ENCODE data around the gene ZBTB20.

GRCh38 chr3:114626751-114627150 is 520.3 kb downstream of the ZBTB20 start:
- TF ChIP-seq CTCF (IDR thresholded peaks at IDR 0.05) (no peak), EP300 (IDR thresholded peaks at IDR 0.05) (no peak)
